Measurements from ENCODE around the gene VPS33B. TPM values are rescaled to one million over a fixed set of nuclear protein-coding genes. Genes with fewer than 3 reads are reported as not detected.

VPS33B gene
- total RNA-seq, 1 donor from 2014 or later, result 14.3 TPM

DNA sequence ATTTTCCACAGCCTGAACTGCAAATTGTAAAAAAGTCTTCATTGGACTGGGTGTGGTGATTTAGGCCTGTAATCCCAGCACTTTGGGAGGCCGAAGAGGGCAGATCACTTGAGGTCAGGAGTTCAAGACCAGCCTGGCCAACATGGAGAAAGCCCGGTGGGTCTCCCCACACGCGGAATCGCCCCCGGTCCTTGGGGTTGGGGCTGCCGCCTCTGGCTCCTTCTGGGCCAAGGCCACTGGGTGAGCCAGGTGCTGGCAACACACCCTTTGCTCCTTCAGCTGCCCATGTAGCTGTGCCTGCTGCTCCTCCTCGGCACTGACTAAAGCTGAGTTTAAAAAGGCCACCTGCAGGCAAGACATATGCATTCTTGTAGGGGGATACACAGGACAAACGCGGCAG is 9.4 kb upstream of the VPS33B start:
- no peaks in the 10 kb centered on the region for H3K4me1 ChIP-seq
- intact Hi-C loops (cut with DNase I), result no loop called here
- H3K27ac ChIP-seq, result no peak overlapping the region
- no peak for ATAC-seq
- peak; percentile 44 for DNase-seq
- no peak overlapping the region for H3K4me3 ChIP-seq
- H3K9me3 ChIP-seq, result no peaks in the 10 kb centered on the region
- TF ChIP-seq, protein P1, sequence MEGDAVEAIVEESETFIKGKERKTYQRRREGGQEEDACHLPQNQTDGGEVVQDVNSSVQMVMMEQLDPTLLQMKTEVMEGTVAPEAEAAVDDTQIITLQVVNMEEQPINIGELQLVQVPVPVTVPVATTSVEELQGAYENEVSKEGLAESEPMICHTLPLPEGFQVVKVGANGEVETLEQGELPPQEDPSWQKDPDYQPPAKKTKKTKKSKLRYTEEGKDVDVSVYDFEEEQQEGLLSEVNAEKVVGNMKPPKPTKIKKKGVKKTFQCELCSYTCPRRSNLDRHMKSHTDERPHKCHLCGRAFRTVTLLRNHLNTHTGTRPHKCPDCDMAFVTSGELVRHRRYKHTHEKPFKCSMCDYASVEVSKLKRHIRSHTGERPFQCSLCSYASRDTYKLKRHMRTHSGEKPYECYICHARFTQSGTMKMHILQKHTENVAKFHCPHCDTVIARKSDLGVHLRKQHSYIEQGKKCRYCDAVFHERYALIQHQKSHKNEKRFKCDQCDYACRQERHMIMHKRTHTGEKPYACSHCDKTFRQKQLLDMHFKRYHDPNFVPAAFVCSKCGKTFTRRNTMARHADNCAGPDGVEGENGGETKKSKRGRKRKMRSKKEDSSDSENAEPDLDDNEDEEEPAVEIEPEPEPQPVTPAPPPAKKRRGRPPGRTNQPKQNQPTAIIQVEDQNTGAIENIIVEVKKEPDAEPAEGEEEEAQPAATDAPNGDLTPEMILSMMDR (IDR thresholded peaks at IDR 0.05), result no peak
- no peaks in the 10 kb centered on the region for H3K36me3 ChIP-seq
- H3K27me3 ChIP-seq, result peaks cover 5% of the 10 kb centered on the region

DNA sequence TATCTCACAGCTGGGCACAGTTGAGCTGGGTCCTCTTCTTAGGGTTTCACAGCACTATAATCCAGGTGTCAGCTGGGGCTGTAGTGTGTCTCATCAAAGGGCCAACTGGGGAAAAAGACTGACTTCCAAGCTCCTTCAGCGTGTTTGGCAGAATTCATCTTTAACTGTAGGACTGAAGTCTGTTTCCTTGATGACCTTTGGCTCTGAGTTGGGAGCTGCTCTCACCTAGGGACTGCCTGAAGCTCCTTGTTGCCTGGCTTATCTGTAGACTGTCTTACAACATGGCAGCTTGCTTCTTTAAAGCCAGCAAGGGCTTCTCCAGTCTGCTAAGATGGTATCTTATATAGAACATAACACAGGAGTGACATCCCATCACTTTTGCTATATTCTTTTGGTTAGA is 5.3 kb upstream of the VPS33B start:
- Histone ChIP-seq H3K9me3 (no peaks in the 10 kb centered on the region), H3K27me3 (no peaks in the 10 kb centered on the region), H3K36me3 (no peaks in the 10 kb centered on the region), H3K4me3 (no peak overlapping the region), H3K4me1 (peaks cover 6% of the 10 kb centered on the region), H3K27ac (no peak overlapping the region)
- DNase-seq (no peak), ATAC-seq (no peak)
- intact Hi-C loops (cut with DNase I), result no loop called here
- TF ChIP-seq, protein P1 (IDR thresholded peaks at IDR 0.05), result no peak

DNA sequence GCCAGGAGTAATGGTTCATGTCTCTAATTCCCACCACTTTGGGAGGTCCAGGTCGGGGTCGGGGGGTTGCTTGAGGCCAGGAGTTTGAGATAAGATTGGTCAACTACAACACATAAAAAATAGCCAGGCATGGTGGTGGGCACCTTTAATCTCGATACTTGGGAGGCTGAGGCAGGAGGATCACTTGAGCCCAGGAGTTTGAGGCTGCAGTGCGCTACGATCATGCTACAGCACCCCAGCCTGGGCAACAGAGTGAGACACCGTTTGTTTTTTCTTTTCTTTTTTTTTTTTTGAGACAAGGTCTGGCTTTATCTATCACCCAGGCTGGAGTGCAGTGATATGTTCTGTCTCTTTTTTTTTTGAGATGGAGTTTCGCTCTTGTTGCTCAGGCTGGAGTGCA is 1.3 kb upstream of the VPS33B start:
- TF ChIP-seq, protein P1 (IDR thresholded peaks at IDR 0.05), result no peak
- ATAC-seq (no peak), DNase-seq (no peak)
- Histone ChIP-seq H3K27me3 (no peaks in the 10 kb centered on the region), H3K4me3 (no peak overlapping the region), H3K9me3 (no peaks in the 10 kb centered on the region), H3K36me3 (no peaks in the 10 kb centered on the region), H3K27ac (no peak overlapping the region), H3K4me1 (peaks cover 20% of the 10 kb centered on the region)
- intact Hi-C loops (cut with DNase I), result no loop called here

DNA sequence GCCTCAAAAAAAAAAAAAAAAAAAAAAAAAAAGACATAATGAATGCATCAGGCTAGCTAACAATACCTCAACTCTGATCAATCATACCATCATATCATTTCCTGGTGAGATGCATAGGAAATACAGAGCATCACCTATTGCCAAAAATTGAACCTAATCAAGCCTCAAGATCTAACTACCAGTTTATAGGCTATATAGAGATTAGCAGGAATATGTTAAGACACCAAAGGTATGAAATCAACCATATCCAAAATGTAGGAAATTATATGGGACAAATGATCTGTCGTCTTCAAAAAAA is 387 bp upstream of the VPS33B start:
- intact Hi-C loops (cut with DNase I), result no loop called here
- ATAC-seq (no peak), DNase-seq (no peak)
- Histone ChIP-seq H3K4me1 (peaks cover 20% of the 10 kb centered on the region), H3K9me3 (no peaks in the 10 kb centered on the region), H3K36me3 (no peaks in the 10 kb centered on the region), H3K27ac (peak overlapping the region; percentile 84), H3K27me3 (no peaks in the 10 kb centered on the region), H3K4me3 (peak overlapping the region; percentile 98)
- TF ChIP-seq, protein P1 (IDR thresholded peaks at IDR 0.05), result no peak

DNA sequence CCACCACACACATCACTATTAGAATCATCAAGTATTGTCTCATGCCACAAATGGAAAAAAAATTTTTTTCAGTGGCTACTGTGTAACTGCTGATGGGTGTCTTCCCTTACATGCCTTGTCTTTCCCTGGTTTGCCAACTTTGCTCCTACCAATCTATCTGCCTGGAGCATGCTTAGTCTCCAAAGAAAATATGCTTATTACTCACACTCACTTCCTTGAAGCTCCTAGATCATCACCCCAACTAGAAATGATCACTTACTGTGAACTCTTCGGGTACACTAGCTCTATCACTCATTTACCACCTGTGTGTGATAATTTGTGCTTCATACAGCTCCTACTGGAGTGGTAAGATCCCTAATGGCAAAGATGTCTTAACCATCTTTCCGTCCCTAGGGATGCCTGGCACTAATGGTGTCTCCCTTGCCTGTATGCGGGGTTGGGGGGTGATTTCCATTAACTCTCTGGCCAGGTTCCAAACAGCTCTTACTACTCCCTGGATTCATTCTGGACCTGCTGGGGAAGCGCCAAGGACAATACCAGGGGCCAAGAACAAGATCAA is 799 bp downstream of the VPS33B start:
- TF ChIP-seq, protein P1 (IDR thresholded peaks at IDR 0.05), result no peak
- no peaks in the 10 kb centered on the region for H3K27me3 ChIP-seq
- intact Hi-C loops (cut with DNase I), result no loop called here
- peak overlapping the region; percentile 98 for H3K4me3 ChIP-seq
- no peaks in the 10 kb centered on the region for H3K9me3 ChIP-seq
- no peak for DNase-seq
- H3K4me1 ChIP-seq, result peaks cover 20% of the 10 kb centered on the region
- H3K36me3 ChIP-seq, result peaks cover 11% of the 10 kb centered on the region
- ATAC-seq, result no peak
- peak overlapping the region; percentile 84 for H3K27ac ChIP-seq

DNA sequence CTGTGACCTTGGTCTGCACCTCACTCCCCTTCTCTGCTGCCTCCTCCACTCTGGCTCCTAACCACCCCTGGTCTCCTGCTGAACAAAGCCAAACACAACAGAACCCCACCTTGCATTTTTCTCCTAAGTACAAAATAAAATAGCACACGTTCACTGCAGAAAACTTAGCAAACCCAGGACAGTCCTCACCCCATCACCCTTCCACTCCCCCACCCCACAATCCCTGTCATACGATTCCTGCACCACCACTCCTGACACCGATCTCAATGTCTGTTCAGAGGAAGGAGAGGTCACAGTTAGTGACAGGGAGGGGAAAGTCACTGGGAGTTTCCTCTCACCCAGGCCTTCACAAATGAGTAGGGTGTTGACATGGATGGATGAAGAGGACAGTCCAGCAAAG is 4.2 kb downstream of the VPS33B start:
- intact Hi-C loops (cut with DNase I), result no loop called here
- Histone ChIP-seq H3K27me3 (no peaks in the 10 kb centered on the region), H3K36me3 (peaks cover 44% of the 10 kb centered on the region), H3K27ac (no peak overlapping the region), H3K4me1 (peaks cover 18% of the 10 kb centered on the region), H3K4me3 (no peak overlapping the region), H3K9me3 (no peaks in the 10 kb centered on the region)
- TF ChIP-seq, protein P1 (IDR thresholded peaks at IDR 0.05), result no peak
- ATAC-seq, result no peak
- DNase-seq, result no peak

All from upper lobe of right lung (tissue), 1 donor.